ENCODE results near the gene ZNF674.

- TF ChIP-seq GATA3 (IDR thresholded peaks at IDR 0.05; ENCODE audit: low read depth, low read length) (no peak), GATA2 (IDR thresholded peaks at IDR 0.05; ENCODE audit: low read depth, low read length) (no peak)
Measured at GRCh38 chrX:46549914-46550313, 4.7 kb upstream of the ZNF674 start.
